Smooth muscle cell of trachea (primary cell): ENCODE results near the gene MTA2. TPM values are rescaled to one million over a fixed set of nuclear protein-coding genes. Genes with fewer than 3 reads are reported as not detected.

Experiments
- total RNA-seq: library from RNA; depleted of rRNA; stranded (reverse); fragments of >200 nt; gene quantifications from 2 replicates; pipeline ENCODE4 v1.2.1, GENCODE V29; 2014

Gene MTA2
- 99.8 and 122 TPM in 2 replicates for total RNA-seq

GRCh38 chr11:62601372-62602140, at the start of gene MTA2:
TSS of gene MTA2 (minus strand) at chr11:62601865. CDS start at chr11:62601450, 415 bp downstream.

DNA sequence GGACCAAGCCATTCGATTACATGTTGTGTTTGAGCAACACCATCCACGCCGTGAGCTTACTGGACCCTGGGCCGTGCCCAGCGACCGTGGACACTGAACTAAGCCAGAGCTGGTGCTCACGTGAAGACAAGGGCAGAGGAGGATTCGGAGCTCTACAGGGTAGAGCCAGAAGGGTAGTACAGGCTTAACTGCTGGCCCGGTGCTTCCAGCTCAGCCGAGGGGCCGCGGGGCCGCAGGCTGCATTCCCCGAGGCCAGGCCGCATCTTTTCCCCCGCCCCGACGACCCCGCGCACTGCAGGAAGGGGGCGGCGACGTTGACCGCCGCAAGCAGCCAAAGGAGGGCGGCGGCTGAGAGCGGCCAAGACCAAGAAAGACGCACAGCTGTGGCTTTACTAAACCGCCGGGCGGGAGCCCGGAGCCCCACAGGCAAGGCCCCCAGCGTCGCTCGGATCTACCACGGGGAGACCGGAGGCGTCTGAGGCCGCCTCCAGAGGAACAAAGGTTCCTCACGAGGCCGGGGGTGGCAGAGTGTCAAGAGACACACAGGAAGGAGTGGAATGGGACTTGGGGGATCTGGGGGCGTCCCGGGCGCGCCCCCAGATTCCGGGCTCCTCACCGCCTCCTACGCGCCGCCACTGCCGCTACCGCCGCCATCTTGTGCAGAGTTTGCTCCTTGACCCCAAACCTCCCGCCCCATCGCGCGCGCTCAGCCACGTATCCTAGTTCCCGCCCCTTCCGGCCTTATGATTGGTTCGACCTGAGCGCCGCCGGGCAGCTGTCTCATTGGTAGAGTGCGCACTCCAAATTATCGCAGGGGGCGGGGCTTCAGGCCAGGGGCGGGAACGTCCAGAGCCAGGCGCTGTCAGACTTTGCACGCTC, 44.5 kb upstream of the MTA2 start, which contains the start of gene GANAB:
TSS of gene GANAB (minus strand) at position 668 of the 879 bp plus-strand sequence. CDS start at position 654, 14 bp downstream.

GRCh38 chr11:62621567-62622470, 20.2 kb upstream of the MTA2 start, which contains the start of gene B3GAT3:
TSS of gene B3GAT3 (minus strand) at chr11:62621986. CDS start at chr11:62621947, 39 bp downstream.

DNA sequence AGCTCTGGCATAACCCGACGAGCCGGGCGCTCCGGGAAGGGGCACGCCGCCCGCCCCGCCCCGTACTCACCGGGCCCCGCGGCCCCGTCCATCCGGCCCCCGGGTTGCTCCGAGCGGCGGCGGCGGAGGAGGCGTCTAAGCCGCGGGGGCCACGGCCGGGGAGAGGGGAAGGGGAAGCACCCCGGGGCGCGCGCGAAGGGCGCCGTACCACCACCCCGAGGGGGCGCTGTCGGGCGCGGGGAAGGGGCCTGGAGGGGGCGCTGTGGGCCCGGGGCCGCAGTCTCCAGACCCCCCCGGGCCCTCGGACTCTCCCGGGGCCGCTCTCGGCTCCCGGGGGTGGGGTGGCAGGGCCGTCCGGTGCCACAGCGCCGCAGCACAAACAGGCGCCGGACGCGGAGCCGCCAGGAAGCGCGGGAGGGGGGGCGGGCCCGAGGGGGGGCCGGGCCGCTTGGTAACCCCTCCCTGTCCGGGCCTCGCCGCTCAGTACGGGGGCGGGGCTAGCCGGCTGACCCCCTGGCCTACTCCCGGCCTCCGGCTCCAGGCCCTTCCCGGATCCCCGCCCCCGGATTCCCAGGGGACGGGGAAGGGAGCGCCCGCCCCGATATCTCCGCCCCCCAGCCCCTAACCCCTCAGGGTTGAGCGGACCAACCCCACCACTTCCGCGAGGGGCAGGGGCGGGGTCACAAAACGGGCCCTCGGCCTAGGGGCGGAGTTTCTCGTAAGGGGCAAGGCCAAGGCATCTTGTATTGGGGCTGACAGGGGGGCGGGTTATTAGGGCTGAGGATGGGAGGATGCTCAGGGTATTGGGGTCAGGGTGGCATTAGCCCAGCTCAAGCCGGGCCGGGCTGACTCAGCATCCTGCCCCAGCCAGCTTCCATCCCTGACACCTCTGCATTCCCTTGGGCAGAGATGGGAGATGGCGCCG, 11.0 kb upstream of the MTA2 start, which contains the start of the genes EML3 and ROM1:
TSS of gene EML3 (minus strand) at position 410 of the 925 bp plus-strand sequence. CDS start at position 92, 318 bp downstream.
TSS of gene ROM1 (plus strand) at position 892 of the 925 bp plus-strand sequence. CDS start at position 917, 25 bp downstream.

DNA sequence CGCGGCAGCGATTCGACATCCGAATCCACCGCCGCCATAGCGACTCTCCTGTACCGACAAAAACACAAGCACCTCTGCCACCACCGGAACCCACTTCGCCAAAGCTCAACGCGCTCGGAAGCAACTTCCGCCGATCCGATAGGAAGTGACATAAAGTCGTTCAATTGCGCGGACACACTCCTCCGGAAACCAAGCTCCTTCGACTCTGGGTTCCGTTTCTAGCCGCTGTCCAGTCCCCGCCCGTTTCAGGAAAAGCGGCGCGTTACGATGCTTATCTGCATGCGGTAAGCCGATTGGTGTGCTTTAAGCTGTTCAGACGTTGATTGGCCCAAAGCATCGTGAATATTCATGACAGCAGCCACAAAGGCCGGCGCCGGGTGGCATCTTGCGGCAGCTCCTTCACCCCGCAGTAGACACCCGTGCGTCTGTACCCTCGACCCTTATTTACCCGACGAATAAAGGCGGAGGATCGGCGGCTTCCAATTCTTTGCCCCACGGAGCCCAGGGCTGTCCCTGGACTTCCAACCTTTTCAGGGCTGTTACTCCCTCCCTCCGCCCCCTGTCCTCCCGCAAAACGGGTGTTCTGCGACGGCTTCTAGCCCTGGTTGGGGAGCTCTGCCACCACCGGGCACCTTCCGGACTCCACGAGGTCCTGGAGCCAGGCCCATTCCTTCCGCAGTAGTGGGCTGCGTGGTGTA, 10.1 kb downstream of the MTA2 start, which contains the start of gene TUT1:
TSS of gene TUT1 (minus strand) at position 76 of the 698 bp plus-strand sequence. CDS start at position 38, 38 bp downstream.

DNA sequence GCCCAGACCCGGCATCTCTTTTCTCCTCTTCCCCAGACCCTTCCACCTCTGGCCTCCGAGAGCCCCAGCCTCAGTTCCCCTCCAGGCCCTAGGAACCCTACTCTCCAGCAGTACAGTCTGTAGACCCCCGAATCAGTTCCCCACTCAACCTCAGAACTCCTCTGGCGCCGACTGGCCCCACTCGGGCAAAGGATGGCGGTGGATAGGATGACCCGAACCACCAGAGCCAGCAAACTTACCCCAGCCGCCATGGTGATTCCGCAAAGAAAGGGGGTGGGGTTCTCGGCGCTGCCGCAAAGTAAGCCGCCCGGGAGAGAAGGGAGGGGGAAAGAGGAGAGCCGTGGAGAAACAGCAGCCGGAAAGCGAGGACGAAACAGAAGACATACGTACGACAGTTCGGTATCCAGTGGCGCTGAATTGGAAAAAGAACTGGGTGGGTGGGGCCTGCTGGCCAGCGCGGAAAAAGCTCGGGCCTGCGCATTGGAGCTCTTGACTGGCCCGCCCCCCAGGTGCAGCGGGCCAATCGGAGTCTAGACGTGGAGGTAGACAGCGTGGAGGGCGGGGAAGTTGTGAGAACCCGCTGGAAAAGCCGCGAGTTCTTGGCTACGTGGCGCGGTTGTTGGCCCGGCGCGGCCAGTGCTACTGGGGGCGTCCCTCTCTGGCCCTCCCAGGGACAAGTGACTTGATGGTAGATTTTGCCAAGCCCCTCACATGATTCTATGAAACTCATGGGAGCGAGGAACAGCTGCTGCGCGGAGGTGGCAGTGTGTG, 27.9 kb downstream of the MTA2 start, which contains the start of gene EEF1G:
TSS of gene EEF1G (minus strand) at position 300 of the 771 bp plus-strand sequence. CDS start at position 251, 49 bp downstream.

GRCh38 chr11:62546244-62546928, 55.3 kb downstream of the MTA2 start, which contains the start of gene AHNAK:
TSS of gene AHNAK (minus strand) at chr11:62546806. CDS start at chr11:62536098, 10,708 bp downstream.

Other genes with a start within 250 kb of the MTA2 start
- not detected in 2 replicates for gene SCGB1A1, start 182.8 kb downstream of the MTA2 start, total RNA-seq
- gene AHNAK, start 55.1 kb downstream of the MTA2 start, total RNA-seq = 867 and 944 TPM in 2 replicates
- gene EEF1G, start 28.0 kb downstream of the MTA2 start, total RNA-seq = 1,356 and 1,684 TPM in 2 replicates
- gene TUT1, start 10.3 kb downstream of the MTA2 start, total RNA-seq = 9.7 and 13.6 TPM in 2 replicates
- 24.0 and 33.6 TPM in 2 replicates for gene EML3, start 10.9 kb upstream of the MTA2 start, total RNA-seq
- 3.9 and 4.6 TPM in 2 replicates for gene ROM1, start 11.4 kb upstream of the MTA2 start, total RNA-seq
- gene B3GAT3, start 20.1 kb upstream of the MTA2 start, total RNA-seq = 26.5 and 48.8 TPM in 2 replicates
- 339 and 341 TPM in 2 replicates for gene GANAB, start 44.7 kb upstream of the MTA2 start, total RNA-seq
- gene INTS5, start 51.4 kb upstream of the MTA2 start, total RNA-seq = 26.2 and 41.0 TPM in 2 replicates
- 22.5 and 25.9 TPM in 2 replicates for gene C11orf98, start 63.3 kb upstream of the MTA2 start, total RNA-seq
- gene CSKMT, start 63.4 kb upstream of the MTA2 start, total RNA-seq = 5.2 and 7.8 TPM in 2 replicates
- 6.9 and 8.7 TPM in 2 replicates for gene UQCC3, start 69.8 kb upstream of the MTA2 start, total RNA-seq
- gene LBHD1, start 70.4 kb upstream of the MTA2 start, total RNA-seq = 4.3 and 6.1 TPM in 2 replicates
- 118 and 157 TPM in 2 replicates for gene UBXN1, start 77.2 kb upstream of the MTA2 start, total RNA-seq
- 68.9 and 89.6 TPM in 2 replicates for gene LRRN4CL, start 87.7 kb upstream of the MTA2 start, total RNA-seq
- gene BSCL2, start 105.6 kb upstream of the MTA2 start, total RNA-seq = 49.5 and 76.3 TPM in 2 replicates
- 0.17 TPM in 1 of 2 replicates, not detected in the other for gene GNG3, start 105.8 kb upstream of the MTA2 start, total RNA-seq
- gene HNRNPUL2, start 125.6 kb upstream of the MTA2 start, total RNA-seq = 9.6 and 18.3 TPM in 2 replicates
- gene TTC9C, start 126.6 kb upstream of the MTA2 start, total RNA-seq = 33.1 and 36.9 TPM in 2 replicates
- 14.1 and 17.4 TPM in 2 replicates for gene ZBTB3, start 152.3 kb upstream of the MTA2 start, total RNA-seq
- 41.0 and 73.6 TPM in 2 replicates for gene POLR2G, start 159.7 kb upstream of the MTA2 start, total RNA-seq
- gene TAF6L, start 169.5 kb upstream of the MTA2 start, total RNA-seq = 26.3 and 27.2 TPM in 2 replicates
- 40.7 and 52.1 TPM in 2 replicates for gene TMEM179B, start 185.5 kb upstream of the MTA2 start, total RNA-seq
- 14.7 and 19.0 TPM in 2 replicates for gene TMEM223, start 190.1 kb upstream of the MTA2 start, total RNA-seq
- 23.7 and 30.3 TPM in 2 replicates for gene NXF1, start 203.6 kb upstream of the MTA2 start, total RNA-seq
- gene STX5, start 230.2 kb upstream of the MTA2 start, total RNA-seq = 47.5 and 48.1 TPM in 2 replicates
- not detected in 2 replicates for gene TEX54, start 231.0 kb upstream of the MTA2 start, total RNA-seq
- 26.3 and 48.0 TPM in 2 replicates for gene WDR74, start 237.7 kb upstream of the MTA2 start, total RNA-seq